OCI-LY3 (cell line): Measurements from ENCODE around the gene MYO5B.
A peak's percentile ranks its signal among the peaks of the same experiment; 100 is the strongest.

Experiments used
- H2AFZ ChIP-seq: fragments of 200-600, 300-600 bp; shearing (Covaris generic); 2 replicates; pipeline ENCODE4 v1.6.0; 2014; ENCODE audit warnings: antibody characterized with exemption, low read depth, low read length
- H3K27ac ChIP-seq: fragments of 200-600, 300-600 bp; sonication (generic); 2 replicates; pipeline ENCODE4 v1.5.1; 2014; ENCODE audit warnings: mild to moderate bottlenecking, low read length, moderate library complexity, mixed read lengths
- H3K27me3 ChIP-seq: fragments of 200-600, 300-600 bp; sonication (generic); 2 replicates; pipeline ENCODE4 v1.6.1; 2014; ENCODE audit warnings: low read depth, low read length, mixed read lengths
- H3K36me3 ChIP-seq: fragments of 200-600, 300-600 bp; sonication (generic); replicated peaks from 2 replicates; pipeline ENCODE3; 2014; ENCODE audit warnings: low read depth, low read length, mixed read lengths
- H3K4me1 ChIP-seq: fragments of 300-600, 200-600 bp; sonication (generic); 2 replicates; pipeline ENCODE4 v1.6.1; 2014; ENCODE audit warnings: low read length, mixed read lengths
- H3K4me2 ChIP-seq: fragments of 200-600, 300-600 bp; sonication (generic); 2 replicates; pipeline ENCODE4 v1.6.1; 2014; ENCODE audit warnings: low read length, mixed read lengths
- H3K4me3 ChIP-seq: fragments of 300-600, 200-600 bp; sonication (generic); 2 replicates; pipeline ENCODE4 v1.5.1; 2014; ENCODE audit warnings: antibody characterized with exemption, mild to moderate bottlenecking, low read length, moderate library complexity
- H3K79me2 ChIP-seq: fragments of 300-600, 200-600 bp; shearing (Covaris generic); 2 replicates; pipeline ENCODE4 v1.6.1; 2014; ENCODE audit warnings: mild to moderate bottlenecking, low read length, mixed read lengths
- H3K9ac ChIP-seq: fragments of 300-600, 200-600 bp; shearing (Covaris generic); 2 replicates; pipeline ENCODE4 v1.6.0; 2014; ENCODE audit warnings: mild to moderate bottlenecking, low read length, moderate library complexity
- H3K9me3 ChIP-seq: fragments of 200-600, 300-600 bp; shearing (Covaris generic); 2 replicates; pipeline ENCODE4 v1.6.1; 2014; ENCODE audit warnings: low read length, mixed read lengths; ENCODE audit not compliant: insufficient read depth
- H4K20me1 ChIP-seq: fragments of 200-600, 300-600 bp; sonication (generic); 2 replicates; pipeline ENCODE4 v1.6.1; 2016; ENCODE audit warnings: low read length, mixed read lengths; ENCODE audit not compliant: insufficient read depth
- EZH2phosphoT487 ChIP-seq: fragments of 200-600 bp; shearing (Covaris generic); IDR thresholded peaks from 2 replicates; pipeline ENCODE4 v1.6.1; 2018; ENCODE audit warnings: antibody characterized with exemption, mixed run types, low read depth
- TF ChIP-seq, protein P1 (sequence below): fragments of 200-600, 300-600 bp; sonication (generic); IDR thresholded peaks from 2 replicates; pipeline ENCODE4 v1.5.1; 2014; ENCODE audit warnings: antibody characterized with exemption, low read length, low read depth

The MYO5B gene

DNA sequence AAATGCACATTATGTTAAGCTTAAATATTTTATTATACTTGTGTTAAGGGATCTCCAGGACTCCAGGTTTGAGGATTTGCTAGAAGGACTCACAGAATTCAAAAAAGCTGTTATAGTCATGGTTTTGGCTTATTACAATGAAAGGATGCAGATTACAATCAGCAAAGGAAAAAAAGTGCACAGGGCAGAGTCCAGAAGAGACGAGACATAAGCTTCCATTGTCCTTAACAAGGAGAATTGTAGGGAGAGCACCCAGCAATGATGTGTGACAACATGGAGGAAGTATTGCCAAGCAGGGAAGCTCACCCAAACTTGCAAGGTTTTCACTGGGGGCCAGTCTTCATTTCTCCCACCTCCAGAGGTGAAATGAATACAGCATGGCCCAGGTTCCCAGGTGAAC, 12.8 kb upstream of the MYO5B start:
- Histone ChIP-seq H3K4me3 (no peak overlapping the region), H3K36me3 (no peaks in the 10 kb centered on the region), H3K9me3 (no peaks in the 10 kb centered on the region), H3K27me3 (peaks cover 31% of the 10 kb centered on the region), H3K4me1 (no peaks in the 10 kb centered on the region), H3K4me2 (no peak overlapping the region), H2AFZ (no peak overlapping the region), H3K27ac (no peak overlapping the region), H3K79me2 (no peaks in the 10 kb centered on the region), H4K20me1 (no peaks in the 10 kb centered on the region), H3K9ac (no peak overlapping the region)
- TF ChIP-seq EZH2phosphoT487: no peak
- TF ChIP-seq, protein P1, sequence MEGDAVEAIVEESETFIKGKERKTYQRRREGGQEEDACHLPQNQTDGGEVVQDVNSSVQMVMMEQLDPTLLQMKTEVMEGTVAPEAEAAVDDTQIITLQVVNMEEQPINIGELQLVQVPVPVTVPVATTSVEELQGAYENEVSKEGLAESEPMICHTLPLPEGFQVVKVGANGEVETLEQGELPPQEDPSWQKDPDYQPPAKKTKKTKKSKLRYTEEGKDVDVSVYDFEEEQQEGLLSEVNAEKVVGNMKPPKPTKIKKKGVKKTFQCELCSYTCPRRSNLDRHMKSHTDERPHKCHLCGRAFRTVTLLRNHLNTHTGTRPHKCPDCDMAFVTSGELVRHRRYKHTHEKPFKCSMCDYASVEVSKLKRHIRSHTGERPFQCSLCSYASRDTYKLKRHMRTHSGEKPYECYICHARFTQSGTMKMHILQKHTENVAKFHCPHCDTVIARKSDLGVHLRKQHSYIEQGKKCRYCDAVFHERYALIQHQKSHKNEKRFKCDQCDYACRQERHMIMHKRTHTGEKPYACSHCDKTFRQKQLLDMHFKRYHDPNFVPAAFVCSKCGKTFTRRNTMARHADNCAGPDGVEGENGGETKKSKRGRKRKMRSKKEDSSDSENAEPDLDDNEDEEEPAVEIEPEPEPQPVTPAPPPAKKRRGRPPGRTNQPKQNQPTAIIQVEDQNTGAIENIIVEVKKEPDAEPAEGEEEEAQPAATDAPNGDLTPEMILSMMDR: no peak

DNA sequence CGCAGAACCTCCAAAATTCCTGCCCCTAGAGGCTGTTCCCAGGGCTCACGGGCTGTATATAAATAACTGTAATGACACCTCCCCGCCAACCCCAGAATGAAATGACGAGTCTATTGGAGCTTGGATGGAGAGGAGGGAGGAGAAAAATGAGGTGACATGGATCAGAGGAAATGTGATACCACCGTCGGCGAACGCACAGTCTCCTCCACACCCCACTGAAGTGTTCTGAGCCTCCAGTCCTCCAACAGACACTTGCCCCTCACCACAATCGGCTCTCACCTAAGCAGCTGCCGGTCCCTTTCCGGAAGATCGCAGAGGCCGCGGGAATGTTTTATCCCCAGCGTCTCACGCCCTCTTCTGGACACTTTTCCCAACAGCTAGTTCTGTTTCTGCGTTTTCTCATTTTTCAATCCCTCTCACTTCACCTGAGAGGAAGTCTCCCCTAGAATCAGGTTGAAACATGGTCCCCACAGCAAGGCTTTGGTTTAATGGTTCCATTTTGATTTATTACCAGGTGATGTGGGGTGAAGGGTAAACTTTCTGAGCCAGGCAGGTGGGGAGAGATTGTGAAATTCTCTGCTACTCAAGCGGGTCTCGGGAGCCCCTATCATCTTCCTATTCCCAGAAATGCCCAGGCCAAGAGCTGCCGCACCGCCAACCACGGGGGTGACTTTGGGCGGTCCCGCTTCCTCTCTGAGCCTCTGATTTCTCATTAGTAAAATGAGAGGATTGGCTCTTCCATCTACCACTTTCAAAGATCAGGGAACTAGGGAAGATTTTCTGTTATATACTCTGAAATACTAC, 9.1 kb upstream of the MYO5B start:
- H2AFZ ChIP-seq: no peak overlapping the region
- H3K27ac ChIP-seq: no peak overlapping the region
- no peaks in the 10 kb centered on the region for H3K4me1 ChIP-seq
- no peaks in the 10 kb centered on the region for H3K9me3 ChIP-seq
- H3K9ac ChIP-seq: no peak overlapping the region
- TF ChIP-seq, protein P1: peak; percentile 85
- TF ChIP-seq EZH2phosphoT487: no peak
- peaks cover 20% of the 10 kb centered on the region for H3K27me3 ChIP-seq
- no peak overlapping the region for H3K4me2 ChIP-seq
- H3K79me2 ChIP-seq: no peaks in the 10 kb centered on the region
- H3K36me3 ChIP-seq: no peaks in the 10 kb centered on the region
- H3K4me3 ChIP-seq: no peak overlapping the region
- H4K20me1 ChIP-seq: no peaks in the 10 kb centered on the region

DNA sequence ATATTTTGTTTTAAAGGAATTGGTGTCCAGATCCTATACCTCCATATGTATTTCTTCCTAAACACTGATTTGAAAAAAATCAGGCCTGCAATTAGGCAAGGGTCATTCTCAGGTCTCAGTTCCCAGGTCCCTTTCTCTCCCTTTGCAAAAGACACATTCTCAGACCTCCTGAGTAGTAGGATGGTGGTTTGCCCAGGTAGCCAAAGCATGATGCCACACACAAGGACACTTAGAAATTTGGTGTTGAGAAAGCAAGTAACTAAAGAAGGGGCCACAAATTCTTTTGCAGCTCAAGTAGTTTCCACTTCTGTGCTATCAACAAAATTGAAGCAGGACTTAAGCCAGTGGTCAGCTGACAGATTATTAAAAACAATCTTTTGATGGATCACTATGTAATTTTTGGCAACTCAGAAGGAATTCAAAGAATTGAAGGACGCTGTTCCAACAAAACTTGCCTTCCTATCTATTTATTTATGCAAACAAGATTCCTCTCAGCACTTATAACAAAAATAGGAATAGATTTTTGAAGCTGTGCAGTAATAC, 6.6 kb upstream of the MYO5B start:
- Histone ChIP-seq H2AFZ (no peak overlapping the region), H4K20me1 (no peaks in the 10 kb centered on the region), H3K27ac (no peak overlapping the region), H3K4me2 (no peak overlapping the region), H3K79me2 (no peaks in the 10 kb centered on the region), H3K27me3 (peaks cover 21% of the 10 kb centered on the region), H3K4me3 (no peak overlapping the region), H3K36me3 (no peaks in the 10 kb centered on the region), H3K4me1 (no peaks in the 10 kb centered on the region), H3K9ac (no peak overlapping the region), H3K9me3 (no peaks in the 10 kb centered on the region)
- TF ChIP-seq EZH2phosphoT487: no peak
- TF ChIP-seq, protein P1: no peak

DNA sequence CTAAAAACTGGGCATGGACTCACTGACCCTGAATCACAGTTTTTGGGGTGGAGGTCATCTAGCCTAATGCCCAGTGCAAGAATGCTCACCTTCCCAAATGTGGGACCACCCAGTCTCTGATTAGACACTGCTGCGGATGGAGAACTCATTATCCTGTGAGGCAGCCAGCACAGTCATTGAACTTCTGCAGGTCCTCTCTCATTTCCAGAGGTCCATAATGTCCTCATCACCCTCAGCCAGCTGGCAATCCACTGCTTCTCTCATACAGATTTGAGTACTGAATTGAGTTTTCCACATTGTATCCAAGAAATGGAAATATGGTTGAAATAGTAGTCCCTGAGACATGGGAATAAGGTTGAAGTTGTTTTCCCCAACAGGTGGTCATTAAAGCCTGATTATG, 5.0 kb upstream of the MYO5B start:
- Histone ChIP-seq H4K20me1 (no peaks in the 10 kb centered on the region), H3K36me3 (no peaks in the 10 kb centered on the region), H3K4me3 (no peak overlapping the region), H3K79me2 (no peaks in the 10 kb centered on the region), H3K4me1 (peaks cover 11% of the 10 kb centered on the region), H3K27ac (no peak overlapping the region), H3K9ac (no peak overlapping the region), H2AFZ (no peak overlapping the region), H3K9me3 (no peaks in the 10 kb centered on the region), H3K27me3 (peaks cover 21% of the 10 kb centered on the region), H3K4me2 (no peak overlapping the region)
- no peak for TF ChIP-seq EZH2phosphoT487
- TF ChIP-seq, protein P1: no peak
